ENCODE measurements around the gene MAST4. TPM values are rescaled to one million over a fixed set of nuclear protein-coding genes. Genes with fewer than 3 reads are reported as not detected.
A peak's percentile ranks its signal among the peaks of the same experiment; 100 is the strongest.

MAST4 gene
- total RNA-seq, 2 donors from 2014 or later, result 30.5 to 47.8 TPM

DNA sequence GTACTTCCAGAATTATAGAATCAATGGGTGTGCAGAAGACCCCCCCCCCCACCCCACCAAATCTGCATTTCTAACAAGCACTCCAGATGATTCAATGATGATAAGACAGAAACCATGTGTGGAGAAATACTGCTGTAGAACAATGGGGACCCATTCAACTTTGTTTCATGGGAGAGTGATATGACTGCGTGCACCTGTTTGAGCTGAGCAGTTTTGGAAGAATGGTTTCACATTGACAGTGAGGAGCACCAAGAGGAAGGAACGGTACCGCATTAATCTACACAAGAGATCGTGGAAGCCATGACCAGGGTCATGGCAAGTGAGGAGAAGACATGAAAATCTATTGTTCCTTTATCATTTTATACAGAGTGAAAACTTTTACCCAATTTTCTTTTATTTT lies 397.7 kb downstream of the MAST4 start:
- no peaks in the 10 kb centered on the region for H3K4me1 ChIP-seq (ENCODE audit: control insufficient read depth in 1 of 2, low read depth in 2 of 2)
- H3K9me3 ChIP-seq, result no peaks in the 10 kb centered on the region
- H3K27me3 ChIP-seq (replicated peaks; ENCODE audit: insufficient read depth), result no peaks in the 10 kb centered on the region
- no peak for TF ChIP-seq CTCF (IDR thresholded peaks at IDR 0.05)
- DNase-seq (ENCODE audit: low spot score), result no peak
- no peak overlapping the region for H3K4me3 ChIP-seq
- no peaks in the 10 kb centered on the region for H3K36me3 ChIP-seq
- no peak overlapping the region for H3K27ac ChIP-seq
- no peak for ATAC-seq (ENCODE audit: insufficient number of reproducible peaks, low FRiP score, low read depth)

DNA sequence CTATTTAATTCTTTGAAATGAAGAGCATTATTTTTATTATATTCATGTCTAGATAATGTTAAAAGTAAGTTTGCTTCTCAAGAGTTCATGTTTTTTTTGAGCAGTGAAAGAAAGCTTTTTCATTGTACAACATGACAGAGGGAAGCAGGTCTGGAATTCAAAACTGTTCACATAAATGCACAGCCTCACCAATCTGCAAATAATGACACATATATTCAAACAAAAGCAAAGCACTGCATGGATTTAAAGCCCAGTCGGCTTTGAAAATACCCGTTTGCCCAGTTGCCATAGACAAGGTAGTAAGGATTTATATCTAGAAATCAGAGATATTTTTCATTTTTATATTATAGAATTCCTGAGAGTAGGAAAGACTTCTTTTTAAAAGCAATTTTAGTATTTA lies 398.6 kb downstream of the MAST4 start:
- Histone ChIP-seq H3K4me1 (ENCODE audit: control insufficient read depth in 1 of 2, low read depth in 2 of 2) (no peaks in the 10 kb centered on the region), H3K4me3 (no peak overlapping the region), H3K9me3 (no peaks in the 10 kb centered on the region), H3K27me3 (replicated peaks; ENCODE audit: insufficient read depth) (no peaks in the 10 kb centered on the region), H3K36me3 (no peaks in the 10 kb centered on the region), H3K27ac (no peak overlapping the region)
- ATAC-seq (ENCODE audit: insufficient number of reproducible peaks, low FRiP score, low read depth) (no peak), DNase-seq (ENCODE audit: low spot score) (no peak)
- TF ChIP-seq CTCF (IDR thresholded peaks at IDR 0.05), result no peak

DNA sequence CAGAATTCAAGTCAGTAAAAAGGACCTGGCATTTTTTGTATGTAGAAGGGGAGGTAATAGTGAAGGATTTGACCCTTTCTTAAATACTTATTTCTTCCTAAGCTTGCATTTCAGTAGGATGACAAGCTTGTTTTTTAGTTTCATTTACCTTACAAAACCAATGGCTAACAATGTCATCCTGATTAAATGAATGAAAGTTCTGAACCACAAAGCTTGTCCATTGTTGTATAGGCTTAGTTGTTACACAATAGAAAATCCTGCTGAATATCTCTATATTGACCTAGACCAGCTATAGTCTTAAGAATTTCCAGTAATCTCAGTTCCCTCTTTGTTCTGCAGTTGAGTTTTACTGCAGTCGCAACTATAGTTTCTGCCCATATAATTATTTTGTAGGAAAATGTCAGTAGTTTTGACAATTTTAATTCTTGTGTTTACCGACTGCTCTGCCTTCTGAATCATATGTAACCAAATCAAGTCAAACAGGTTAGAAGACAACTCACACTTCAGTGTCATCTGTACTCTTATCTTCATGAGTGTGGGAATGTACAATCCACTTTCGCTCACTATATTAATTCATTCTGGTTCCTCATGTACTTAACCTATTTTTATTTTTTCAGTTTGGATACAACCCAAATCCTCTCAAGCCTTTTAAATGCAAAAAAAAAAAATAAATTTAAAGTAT lies 404.7 kb downstream of the MAST4 start:
- TF ChIP-seq CTCF (IDR thresholded peaks at IDR 0.05), result no peak
- no peak overlapping the region for H3K4me3 ChIP-seq
- DNase-seq (ENCODE audit: low spot score) (no peak), ATAC-seq (ENCODE audit: insufficient number of reproducible peaks, low FRiP score, low read depth) (no peak)
- H3K27me3 ChIP-seq (replicated peaks; ENCODE audit: insufficient read depth), result no peaks in the 10 kb centered on the region
- H3K27ac ChIP-seq, result no peak overlapping the region
- peaks cover 0 to 17% of the 10 kb centered on the region in 2 donors for H3K4me1 ChIP-seq (ENCODE audit: control insufficient read depth in 1 of 2, low read depth in 2 of 2)
- no peaks in the 10 kb centered on the region for H3K9me3 ChIP-seq
- no peaks in the 10 kb centered on the region for H3K36me3 ChIP-seq

DNA sequence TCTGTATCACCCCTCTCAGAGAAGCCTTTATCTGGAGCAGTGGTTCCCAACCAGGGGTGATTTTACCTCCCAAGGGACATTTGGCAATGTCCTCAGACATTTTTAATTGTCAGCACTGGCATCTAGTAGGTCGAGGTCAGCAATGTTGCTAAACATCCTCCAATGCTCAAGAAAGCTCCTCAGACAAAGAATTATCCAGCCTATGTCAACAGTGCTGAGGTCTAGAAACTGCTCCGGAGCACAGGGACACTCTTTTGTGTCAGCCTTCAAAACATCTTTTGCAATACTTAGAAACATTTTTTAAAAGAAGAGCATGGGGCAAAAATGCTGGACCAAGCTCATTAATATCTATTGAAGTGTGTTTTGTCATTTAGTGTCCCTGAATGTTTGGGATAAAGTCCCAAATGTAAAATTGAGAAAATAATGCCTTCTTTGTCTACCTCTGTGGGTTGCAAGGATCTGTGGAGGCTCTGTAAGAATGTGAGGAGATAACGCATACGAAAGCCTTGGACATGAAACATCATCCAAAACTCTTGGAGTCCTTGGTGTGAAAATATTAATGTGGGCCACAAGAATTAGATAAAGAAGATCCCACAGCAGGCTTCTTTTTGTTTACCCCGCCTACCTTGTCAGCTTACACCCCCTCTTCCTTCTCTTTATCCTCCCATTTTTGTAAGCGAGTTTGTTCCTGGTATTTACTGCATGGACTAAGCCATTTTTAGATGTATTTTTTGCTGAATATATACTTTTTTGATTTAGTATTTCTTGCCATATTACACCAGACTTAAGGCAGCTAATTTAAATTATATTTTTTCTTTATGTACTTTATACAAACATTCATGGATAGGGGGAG lies 406.9 kb downstream of the MAST4 start:
- Histone ChIP-seq H3K36me3 (no peaks in the 10 kb centered on the region), H3K9me3 (no peaks in the 10 kb centered on the region), H3K27ac (peak overlapping the region; percentile 70 to 88), H3K4me1 (ENCODE audit: control insufficient read depth in 1 of 2, low read depth in 2 of 2) (peaks cover 6 to 38% of the 10 kb centered on the region in 2 donors), H3K27me3 (replicated peaks; ENCODE audit: insufficient read depth) (no peaks in the 10 kb centered on the region), H3K4me3 (peak overlapping the region; percentile 72)
- DNase-seq (ENCODE audit: low spot score), result no peak
- no peak for ATAC-seq (ENCODE audit: insufficient number of reproducible peaks, low FRiP score, low read depth)
- TF ChIP-seq CTCF (IDR thresholded peaks at IDR 0.05), result no peak

DNA sequence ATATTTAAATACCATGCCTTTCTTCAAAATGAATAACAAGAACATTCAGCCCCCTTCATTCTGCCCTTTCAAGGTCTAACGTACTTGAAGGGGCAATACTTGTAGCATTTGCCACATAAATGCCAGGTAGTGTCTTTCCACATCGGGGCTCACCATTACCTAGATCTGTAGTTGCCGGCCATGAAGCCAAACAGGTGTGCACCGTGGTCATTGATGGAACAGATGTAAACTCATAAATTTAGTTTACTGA lies 407.4 kb downstream of the MAST4 start:
- H3K36me3 ChIP-seq, result no peaks in the 10 kb centered on the region
- no peak for ATAC-seq (ENCODE audit: insufficient number of reproducible peaks, low FRiP score, low read depth)
- peaks cover 6 to 40% of the 10 kb centered on the region in 2 donors for H3K4me1 ChIP-seq (ENCODE audit: control insufficient read depth in 1 of 2, low read depth in 2 of 2)
- peak overlapping the region; percentile 70 to 88 for H3K27ac ChIP-seq
- TF ChIP-seq CTCF (IDR thresholded peaks at IDR 0.05), result no peak
- no peak for DNase-seq (ENCODE audit: low spot score)
- H3K27me3 ChIP-seq (replicated peaks; ENCODE audit: insufficient read depth), result no peaks in the 10 kb centered on the region
- H3K9me3 ChIP-seq, result no peaks in the 10 kb centered on the region
- H3K4me3 ChIP-seq, result peak overlapping the region; percentile 72

All from thoracic aorta (tissue), 2 donors.